Activated effector memory CD4-positive, alpha-beta T cell treated with Interleukin-2 at 50 U/mL for 16 hours (primary cell): Measurements from ENCODE around the gene CCDC192.

Experiments used
- DNase-seq: peaks from one replicate; pipeline ENCODE4 v3.0.0-alpha.2; 2020

Gene CCDC192

DNA sequence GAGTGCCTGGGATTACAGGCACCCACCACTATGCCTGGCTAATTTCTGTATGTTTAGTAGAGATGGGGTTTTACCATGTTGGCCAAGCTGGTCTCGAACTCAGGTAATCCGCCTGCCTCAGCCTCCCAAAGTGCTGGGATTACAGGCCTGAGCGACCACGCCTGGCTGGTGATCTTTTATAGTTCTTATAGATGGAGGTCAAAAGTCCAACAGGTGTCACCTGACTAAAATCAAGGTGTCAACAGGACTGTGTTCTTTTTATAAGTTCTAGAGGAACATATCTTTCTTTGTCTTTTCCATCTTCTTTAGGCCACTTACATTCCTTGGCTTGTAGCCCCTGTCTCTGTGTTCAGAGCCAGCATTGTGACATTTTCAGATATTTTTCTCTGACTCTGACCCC lies 224.9 kb downstream of the CCDC192 start:
- DNase-seq = no peak

DNA sequence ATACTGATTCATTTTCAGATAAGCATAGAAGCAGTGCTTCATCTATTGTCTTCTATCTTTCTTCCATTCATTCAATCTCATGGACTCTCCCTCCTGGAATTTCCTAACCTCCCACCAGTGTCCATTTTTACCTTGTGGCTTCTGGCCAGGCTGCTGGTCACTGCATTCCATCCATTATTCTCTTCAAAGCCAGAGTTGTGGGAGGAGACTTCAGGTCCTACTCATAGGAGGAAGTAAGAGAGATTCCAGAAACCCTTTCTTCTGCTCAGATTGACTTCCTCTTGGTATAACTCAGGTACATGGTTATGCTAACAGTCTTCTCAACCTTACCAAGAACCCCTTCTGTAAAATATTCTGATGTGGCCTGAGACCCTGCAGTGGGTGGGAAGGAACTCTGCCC lies 227.1 kb downstream of the CCDC192 start:
- no peak for DNase-seq

DNA sequence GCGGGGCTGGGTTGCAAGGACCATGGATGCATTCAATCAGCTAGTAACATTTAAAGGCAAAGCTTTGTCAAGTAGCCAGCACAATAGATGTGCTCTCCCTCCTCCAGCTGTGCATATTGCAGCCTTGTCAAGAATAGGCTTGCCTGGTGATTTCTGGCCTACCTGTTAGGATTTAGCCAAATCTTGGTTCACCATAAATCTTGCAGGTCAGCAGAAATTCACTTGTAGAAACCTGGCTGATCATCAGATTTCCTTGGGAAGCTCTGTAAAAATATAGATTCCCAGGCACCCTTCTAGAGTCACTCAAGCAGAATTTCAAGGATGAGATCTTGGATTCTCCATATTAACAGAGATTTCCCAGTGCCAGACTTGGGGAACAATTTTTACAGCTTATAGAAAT lies 228.2 kb downstream of the CCDC192 start:
- no peak for DNase-seq

- DNase-seq = no peak
Measured at GRCh38 chr5:127933348-127933747, 230.2 kb downstream of the CCDC192 start.

- no peak for DNase-seq
Measured at GRCh38 chr5:127934791-127935256, 231.6 kb downstream of the CCDC192 start.

DNA sequence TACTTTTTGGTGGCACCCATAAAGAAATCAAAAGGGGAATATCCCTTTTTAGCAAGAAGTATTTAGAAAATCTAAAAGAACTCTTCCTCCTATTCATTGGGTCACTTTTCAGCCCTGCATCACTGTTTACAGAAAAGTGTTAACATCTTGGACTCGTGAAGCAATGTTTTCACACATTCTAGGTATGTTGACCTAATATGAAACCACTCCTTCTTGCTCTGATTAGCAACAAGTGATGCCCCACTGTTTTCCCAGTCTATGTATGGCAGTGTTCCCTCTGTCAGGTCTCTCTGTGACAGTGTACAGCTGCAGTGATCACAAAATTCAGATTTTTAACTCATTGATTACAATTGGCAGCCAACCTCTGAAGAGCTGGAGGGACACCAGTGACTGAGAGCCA lies 232.2 kb downstream of the CCDC192 start:
- DNase-seq = no peak

DNA sequence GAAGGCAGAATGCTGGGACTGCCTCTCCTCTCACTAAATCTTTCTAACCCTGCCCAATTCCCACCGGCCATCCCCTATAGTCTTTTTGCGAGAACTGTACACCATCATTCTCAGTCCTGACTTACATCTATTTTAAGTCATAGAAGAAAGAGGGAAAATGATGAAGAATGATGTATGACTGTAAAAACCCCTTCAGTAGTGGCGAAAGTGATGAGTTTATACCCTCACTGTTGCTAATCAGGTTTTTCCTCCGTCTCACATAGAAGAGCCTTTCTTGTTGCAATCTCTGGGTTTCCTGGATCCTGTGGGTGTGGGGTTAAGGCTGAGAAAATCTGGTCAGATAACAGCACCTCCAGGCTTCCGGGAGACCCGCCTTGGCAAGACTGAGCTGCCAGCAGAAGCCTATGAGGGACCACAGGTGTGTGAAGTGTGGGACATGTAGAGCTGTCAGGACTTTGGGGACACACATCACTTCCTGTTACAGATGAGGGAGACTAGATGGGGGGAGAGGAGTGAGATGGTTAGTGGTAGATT lies 233.3 kb downstream of the CCDC192 start:
- no peak for DNase-seq

DNA sequence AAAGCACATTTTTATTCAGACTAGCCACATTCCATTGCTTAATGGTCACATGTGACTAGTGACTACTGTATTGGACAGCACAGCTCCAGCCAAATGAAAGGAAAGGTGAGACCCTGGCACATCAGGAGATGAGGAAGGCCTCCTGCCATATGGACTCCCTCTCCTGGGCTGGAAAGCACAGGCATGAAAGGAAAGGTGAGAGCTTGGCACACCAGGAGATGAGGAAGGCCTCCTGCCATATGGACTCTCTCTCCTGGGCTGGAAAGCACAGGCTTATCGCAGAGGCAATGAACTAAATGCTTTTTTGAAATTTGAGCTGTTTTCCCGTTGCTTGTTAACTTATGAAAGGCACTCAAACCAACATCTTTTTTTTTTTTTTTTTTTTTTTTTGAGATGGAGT lies 235.6 kb downstream of the CCDC192 start:
- DNase-seq = no peak

DNA sequence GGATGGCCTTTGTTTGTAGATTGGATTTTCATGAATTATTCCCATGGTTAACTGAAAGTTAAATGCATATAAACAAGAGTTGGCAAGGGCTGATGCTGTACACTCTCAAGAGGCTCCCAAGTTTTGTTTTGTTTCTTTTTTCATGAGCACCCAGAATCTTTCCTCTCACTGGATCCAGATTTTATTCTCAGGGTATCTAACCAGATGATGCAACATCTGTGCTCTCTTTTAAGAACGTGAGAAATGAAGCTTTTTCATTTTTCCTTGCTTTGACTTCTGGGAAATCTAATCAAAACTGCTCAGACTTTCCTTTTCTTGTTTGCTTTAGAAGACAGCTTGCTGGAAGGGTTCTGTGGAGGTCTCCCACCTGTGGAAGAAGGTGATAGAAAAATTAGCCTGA lies 237.7 kb downstream of the CCDC192 start:
- no peak for DNase-seq

DNA sequence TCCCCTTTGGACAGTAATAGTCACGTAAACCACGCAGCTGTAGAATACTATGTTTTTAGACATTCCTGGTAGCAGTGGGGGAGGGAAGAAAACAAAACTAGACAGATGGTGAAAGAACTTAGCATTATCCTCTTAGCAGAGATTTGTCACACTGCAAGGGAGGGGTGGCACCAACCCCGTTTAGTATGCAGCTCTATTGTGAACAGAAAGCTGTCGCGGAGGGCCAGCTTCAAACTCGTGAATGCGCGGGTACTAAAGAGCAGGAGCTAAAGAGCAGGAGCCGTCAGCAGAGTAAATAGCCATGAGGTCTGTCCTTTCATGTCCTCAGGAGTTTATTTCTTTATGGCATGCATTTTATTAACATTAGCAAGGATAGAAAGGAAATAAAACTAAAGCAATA lies 238.5 kb downstream of the CCDC192 start:
- DNase-seq = no peak

GRCh38 chr5:127942246-127943060 lies 239.3 kb downstream of the CCDC192 start:
- no peak for DNase-seq

GRCh38 chr5:127943061-127943371 lies 239.8 kb downstream of the CCDC192 start:
- no peak for DNase-seq

- DNase-seq = no peak
Measured at GRCh38 chr5:127944125-127944524, 240.9 kb downstream of the CCDC192 start.

DNA sequence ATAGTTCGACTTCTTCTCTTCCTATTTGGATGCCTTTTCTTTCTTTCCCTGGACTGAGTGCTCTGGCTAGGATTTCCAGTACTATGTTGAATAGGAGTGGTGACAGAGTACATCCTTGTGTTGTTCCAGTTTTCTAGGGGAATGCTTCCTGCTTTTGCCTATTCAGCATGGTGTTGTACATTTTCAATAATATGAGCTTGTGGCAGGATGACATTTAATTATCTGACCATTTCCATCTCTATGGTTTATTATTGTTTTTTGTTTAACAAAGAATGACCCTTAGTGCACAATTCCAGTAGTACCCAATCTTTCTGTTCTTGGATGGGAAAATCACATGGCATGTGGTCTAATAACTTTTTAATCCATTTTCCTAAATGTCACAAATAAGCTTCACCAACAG lies 244.8 kb downstream of the CCDC192 start:
- DNase-seq = no peak

- DNase-seq = no peak
Measured at GRCh38 chr5:127950707-127951391, 247.7 kb downstream of the CCDC192 start.

DNA sequence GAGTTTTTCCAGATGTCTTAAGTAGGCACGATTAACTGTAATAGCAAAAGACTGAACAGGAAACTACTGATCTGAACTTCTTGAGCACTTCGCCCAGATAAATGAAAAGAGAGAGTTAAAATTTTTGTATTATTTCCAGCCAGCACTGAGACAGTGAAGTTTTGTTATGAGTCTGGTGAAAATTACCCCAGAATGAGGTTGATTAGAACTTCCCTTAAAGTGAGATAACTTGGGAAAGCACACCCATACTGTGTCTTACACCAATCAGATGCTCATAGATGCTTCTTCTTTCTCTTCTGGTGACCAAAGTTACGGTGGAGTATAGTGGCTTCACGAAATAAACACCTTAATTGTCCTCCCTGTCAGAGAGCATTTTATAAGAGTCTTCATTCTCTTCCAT lies 248.6 kb downstream of the CCDC192 start:
- DNase-seq = no peak

DNA sequence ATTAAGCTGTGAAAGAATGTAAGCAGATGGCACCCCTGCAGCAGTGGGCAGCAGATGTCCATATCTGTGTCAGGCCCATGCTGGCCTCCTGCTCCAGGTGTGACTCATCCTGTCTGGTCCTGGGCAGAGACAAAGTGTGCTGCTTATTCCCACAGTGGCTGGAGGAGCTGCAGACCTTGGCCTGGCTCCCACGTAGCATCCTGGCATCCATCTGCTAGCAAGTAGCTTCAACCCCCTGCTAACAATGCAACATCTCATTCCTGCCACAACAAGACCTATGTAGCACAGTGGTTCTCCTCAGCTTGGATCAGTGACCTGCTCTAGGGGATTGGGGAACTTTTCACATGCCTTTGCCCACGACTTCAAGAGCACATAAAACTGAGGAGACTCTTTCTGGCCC lies 254.0 kb downstream of the CCDC192 start:
- no peak for DNase-seq

GRCh38 chr5:127957701-127958239 lies 254.6 kb downstream of the CCDC192 start:
- no peak for DNase-seq

DNA sequence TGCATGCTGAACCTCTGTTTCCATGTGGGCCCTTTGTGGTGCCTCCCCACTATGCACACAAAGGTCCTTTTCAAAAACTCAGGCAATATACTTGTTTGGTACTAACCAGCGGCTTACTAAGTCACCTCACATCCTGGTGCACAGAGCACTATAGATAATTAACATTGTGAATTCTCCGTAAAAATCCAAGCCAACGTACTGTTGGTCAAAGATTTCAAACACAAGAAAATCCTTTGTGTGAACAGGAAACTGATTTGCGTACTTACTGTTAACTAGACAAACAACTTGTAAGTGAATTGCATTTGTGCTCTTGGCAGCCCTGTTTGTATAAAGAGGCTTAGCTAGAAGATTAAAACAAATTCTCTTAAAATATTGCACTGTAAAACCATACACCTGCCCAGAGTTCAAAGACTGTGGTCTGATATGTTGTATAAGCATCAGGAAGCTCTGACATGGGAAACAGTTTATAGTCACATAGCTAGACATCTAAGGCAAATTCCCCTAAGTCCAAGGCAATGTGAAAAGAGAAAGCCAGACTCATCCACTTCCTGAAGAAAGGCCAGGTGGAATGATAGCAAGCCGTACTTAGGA lies 255.3 kb downstream of the CCDC192 start:
- DNase-seq = no peak

DNA sequence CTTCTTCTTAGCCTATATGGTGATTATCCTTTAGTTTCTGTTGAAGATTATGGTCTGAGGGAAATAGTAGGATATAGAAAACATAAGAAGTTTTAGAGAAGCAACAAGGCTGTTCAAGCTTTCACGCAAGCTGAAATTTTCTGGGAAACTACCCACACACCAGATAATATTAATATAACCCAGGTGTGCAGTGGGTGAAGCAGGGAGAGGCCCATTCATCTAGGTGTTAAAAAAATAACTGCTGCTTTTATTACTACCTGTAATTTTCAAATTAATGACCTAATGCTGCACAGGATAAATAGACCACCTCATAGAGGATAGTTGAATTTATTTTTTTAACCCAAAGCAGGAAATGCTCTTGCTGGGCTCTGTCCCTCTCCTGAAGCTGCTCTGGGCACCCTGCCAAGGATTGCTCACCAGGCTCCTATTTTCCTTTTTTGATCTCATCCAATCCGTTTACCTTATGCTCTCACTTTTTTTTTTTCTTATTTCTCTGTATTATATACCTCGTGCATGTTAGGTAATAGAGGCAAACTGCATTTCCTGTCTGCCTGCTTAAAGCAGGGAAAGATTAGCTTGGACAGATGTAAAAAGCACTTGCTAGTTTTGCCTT lies 256.1 kb downstream of the CCDC192 start:
- DNase-seq = no peak

GRCh38 chr5:127960270-127960691 lies 257.1 kb downstream of the CCDC192 start:
- DNase-seq = no peak

- DNase-seq = no peak
Measured at GRCh38 chr5:127961006-127961762, 258.0 kb downstream of the CCDC192 start.
